HG02571 (cell line): ENCODE measurements around the gene EIF3A.
"Not testable (repeated sequence)": the region's sequence is repeated elsewhere in the genome, so short reads cannot be mapped to it uniquely, and the experiment has no call there.

ENCODE experiments used
- ATAC-seq: cut with Tn5 transposase; IDR thresholded peaks from one replicate; pipeline ENCODE4 v1.9.1; 2021; ENCODE audit warnings: mild to moderate bottlenecking, moderate library complexity; ENCODE audit not compliant: unreplicated experiment

The EIF3A gene, protein sequence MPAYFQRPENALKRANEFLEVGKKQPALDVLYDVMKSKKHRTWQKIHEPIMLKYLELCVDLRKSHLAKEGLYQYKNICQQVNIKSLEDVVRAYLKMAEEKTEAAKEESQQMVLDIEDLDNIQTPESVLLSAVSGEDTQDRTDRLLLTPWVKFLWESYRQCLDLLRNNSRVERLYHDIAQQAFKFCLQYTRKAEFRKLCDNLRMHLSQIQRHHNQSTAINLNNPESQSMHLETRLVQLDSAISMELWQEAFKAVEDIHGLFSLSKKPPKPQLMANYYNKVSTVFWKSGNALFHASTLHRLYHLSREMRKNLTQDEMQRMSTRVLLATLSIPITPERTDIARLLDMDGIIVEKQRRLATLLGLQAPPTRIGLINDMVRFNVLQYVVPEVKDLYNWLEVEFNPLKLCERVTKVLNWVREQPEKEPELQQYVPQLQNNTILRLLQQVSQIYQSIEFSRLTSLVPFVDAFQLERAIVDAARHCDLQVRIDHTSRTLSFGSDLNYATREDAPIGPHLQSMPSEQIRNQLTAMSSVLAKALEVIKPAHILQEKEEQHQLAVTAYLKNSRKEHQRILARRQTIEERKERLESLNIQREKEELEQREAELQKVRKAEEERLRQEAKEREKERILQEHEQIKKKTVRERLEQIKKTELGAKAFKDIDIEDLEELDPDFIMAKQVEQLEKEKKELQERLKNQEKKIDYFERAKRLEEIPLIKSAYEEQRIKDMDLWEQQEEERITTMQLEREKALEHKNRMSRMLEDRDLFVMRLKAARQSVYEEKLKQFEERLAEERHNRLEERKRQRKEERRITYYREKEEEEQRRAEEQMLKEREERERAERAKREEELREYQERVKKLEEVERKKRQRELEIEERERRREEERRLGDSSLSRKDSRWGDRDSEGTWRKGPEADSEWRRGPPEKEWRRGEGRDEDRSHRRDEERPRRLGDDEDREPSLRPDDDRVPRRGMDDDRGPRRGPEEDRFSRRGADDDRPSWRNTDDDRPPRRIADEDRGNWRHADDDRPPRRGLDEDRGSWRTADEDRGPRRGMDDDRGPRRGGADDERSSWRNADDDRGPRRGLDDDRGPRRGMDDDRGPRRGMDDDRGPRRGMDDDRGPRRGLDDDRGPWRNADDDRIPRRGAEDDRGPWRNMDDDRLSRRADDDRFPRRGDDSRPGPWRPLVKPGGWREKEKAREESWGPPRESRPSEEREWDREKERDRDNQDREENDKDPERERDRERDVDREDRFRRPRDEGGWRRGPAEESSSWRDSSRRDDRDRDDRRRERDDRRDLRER (N-terminal part only)

GRCh38 chr10:119080521-119081259 is at the start of gene EIF3A:
TSS of gene EIF3A (minus strand) at chr10:119080817. CDS start at chr10:119080676, 141 bp downstream.
- ATAC-seq, result peak; percentile 69

GRCh38 chr10:119129721-119130120 is 49.1 kb upstream of the EIF3A start:
- ATAC-seq, result no peak

DNA sequence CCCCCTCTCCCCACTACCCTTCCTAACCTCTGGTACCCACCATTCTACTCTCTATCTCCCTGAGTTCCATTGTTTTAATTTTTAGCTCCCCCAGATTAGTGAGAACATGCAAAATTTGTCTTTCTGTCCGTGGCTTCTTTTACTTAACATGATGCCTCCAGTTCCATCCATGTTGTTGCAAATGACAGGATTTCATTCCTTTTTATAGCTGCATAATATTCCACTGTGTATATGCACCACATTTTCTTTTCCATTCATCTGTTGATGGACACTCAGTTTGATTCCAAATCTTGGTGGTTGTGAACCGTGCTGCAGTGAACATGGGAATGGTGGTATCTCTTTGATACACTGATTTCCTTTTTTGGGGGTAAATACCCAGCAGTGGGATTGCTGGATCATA is 45.3 kb upstream of the EIF3A start:
- no peak for ATAC-seq

DNA sequence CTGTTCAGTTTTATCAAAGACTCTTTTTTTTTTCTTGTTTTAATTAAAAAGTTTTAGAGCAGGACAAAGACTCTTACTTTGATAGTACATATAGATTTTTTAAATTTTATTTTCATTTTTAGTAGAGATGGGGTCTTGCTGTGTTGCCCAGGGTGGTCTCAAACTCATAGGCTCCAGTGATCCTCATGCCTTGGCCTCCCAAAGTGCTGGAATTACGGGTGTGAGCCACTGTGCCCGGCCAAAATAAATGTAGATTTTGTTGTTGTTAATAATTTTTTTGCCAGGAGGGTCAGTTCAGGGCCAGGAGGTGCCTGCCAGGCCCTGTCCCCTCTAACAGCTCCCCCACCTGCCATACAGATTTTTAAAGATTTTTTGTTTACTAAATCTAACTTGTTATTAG is 40.3 kb upstream of the EIF3A start:
- ATAC-seq, result no peak

DNA sequence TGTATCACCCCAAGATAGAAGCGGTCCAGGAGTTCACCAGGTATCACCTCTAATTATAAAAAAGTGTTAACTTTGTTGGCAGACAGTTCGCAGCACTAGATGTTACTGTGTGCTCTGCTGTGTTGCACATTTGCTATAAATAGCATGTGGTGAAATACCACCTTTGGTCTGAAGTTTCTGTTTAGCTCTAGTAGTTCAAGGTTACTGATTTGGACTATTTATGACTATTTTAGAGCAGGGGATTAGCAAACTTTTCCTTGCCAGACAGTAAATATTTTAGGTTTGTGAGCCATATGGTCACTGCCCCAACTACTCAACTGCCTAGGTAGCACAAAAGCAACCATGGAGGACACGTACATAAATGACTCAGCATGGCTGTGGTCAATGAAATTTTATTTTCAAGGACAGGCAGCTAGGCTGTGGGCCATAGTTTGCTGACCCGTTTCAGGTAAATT is 39.8 kb upstream of the EIF3A start:
- peak; percentile 85 for ATAC-seq

GRCh38 chr10:119119400-119119799 is 38.8 kb upstream of the EIF3A start:
- no peak for ATAC-seq

DNA sequence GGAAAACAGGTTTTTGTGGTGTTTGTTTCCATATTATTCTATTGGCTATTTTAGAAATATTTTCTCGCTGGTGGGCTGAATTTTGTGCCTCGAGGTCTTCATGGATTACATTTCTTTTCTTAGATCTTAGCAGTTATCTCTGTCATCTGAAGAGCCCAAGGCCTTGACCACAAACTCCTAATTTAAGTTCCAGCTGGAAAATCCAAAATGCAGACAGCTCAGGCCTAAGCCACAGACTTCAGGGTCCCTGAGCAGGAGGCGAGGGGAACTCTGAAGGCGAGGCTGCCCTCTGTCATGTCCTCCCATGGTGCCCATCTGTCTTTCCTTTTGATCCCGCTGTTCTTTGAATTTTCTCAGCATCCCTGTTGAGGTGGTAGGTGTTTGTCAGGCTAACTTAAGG is 37.6 kb upstream of the EIF3A start:
- ATAC-seq, result no peak

DNA sequence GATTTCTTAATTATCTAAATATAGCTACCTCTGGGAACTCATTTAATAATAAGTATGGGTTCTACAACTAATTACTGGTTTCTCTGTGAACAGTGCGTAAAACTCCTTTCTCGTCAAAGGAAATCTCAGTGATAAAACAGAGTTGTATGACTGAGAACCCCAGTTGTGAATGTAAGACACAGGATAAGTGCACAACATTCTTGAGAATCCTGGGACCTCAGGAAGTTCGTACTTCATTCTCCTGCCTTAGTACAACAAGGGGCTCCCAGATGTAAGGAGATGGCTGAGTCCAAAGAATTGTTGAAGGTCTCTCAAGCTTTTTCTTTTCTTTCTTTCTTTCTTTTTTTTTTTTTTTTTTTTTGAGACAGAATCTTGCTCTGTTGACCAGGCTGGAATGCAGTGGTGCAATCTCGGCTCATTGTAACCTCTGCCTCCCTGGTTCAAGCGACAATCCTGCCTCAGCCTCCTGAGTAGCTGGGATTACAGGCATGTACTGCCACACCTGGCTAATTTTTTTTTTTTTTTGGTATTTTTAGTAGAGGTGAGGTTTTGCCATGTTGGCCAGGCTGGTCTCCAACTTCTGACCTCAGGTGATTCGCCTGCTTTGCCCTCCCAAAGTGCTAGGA is 35.8 kb upstream of the EIF3A start:
- ATAC-seq, result no peak

DNA sequence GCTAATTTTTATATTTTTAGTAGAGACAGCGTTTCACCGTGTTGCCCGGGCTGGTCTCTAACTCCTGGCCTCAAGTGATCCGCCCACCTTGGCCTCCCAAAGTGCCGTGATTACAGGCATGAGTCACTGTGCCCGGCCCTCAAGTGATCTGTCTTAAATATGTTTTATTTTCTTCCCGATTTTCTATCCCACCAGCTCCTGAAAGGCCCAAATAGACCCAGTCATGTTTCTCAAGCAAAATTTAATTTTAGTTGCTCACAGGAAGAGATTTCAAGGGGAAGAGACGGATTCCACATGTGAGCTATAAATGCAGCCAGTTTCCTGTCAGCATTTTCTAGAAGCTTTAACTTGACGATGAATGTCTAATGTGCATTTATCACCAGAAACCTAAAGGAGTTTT is 35.3 kb upstream of the EIF3A start:
- no peak for ATAC-seq

GRCh38 chr10:119113751-119114732 is 33.4 kb upstream of the EIF3A start:
- no peak for ATAC-seq

DNA sequence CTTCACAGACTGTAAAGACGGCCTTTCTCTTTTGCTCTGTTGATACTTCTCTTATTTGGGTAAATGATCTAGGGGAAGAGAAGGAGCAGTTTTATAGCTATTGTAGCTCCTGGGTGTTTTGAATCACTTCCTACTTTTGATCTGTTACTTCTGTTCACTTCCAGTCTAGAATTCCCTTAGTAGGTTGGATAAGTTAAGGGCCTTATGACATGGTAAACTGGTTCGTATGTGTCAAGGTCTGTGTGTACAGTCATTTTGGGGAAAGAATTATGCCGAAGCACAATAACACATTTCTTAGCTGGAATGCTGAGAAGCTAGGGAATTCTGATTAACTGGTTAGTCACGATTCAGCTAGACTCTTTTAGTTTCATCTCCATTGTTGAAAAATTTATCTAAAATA is 31.4 kb upstream of the EIF3A start:
- no peak for ATAC-seq

DNA sequence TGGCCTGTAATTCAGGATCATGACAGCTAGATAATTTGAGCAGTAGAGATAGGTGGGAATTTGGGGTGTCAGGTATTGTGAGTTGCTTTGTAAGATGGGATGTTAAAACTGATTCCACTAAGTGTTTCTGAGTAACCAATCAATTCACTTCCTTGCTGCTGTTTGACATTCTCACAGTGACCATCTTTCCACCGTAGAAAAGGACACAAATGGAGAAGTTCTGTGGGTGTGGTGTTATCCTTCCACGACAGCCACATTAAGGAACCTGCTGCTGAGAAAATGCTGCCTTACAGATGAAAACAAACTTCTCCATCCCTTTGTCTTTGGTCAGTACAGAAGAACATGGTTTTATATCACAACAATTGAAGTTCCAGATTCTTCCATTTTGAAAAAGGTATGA is 27.2 kb upstream of the EIF3A start:
- ATAC-seq, result not testable (repeated sequence)

- ATAC-seq, result not testable (repeated sequence)
Observed at GRCh38 chr10:119107106-119107505, 26.5 kb upstream of the EIF3A start.

GRCh38 chr10:119105899-119106298 is 25.3 kb upstream of the EIF3A start:
- ATAC-seq, result not testable (repeated sequence)

GRCh38 chr10:119105155-119105554 is 24.5 kb upstream of the EIF3A start:
- ATAC-seq, result no peak

- ATAC-seq, result no peak
Observed at GRCh38 chr10:119104654-119105015, 24.0 kb upstream of the EIF3A start.

GRCh38 chr10:119103903-119104653 is 23.5 kb upstream of the EIF3A start, which contains the start of gene DENND10:
TSS of gene DENND10 (plus strand) at chr10:119104113. CDS start at chr10:119104143, 30 bp downstream.
- ATAC-seq, result peak; percentile 74
